GM12878 (cell line): ENCODE data around the gene SMIM12. TPM values are rescaled to one million over a fixed set of nuclear protein-coding genes. Genes with fewer than 3 reads are reported as not detected.

Source experiments
- BMI1 ChIP-seq: fragments of 450-650 bp; IDR thresholded peaks from 2 replicates; pipeline ENCODE4 v1.6.1; 2016; ENCODE audit warnings: mild to moderate bottlenecking, moderate library complexity, borderline replicate concordance
- BRCA1 ChIP-seq: IDR thresholded peaks from 2 replicates; pipeline ENCODE4 v1.6.1; 2011; ENCODE audit warnings: low read depth, low read length, improper control_type of control experiment
- DPF2 ChIP-seq: fragments of 450-650 bp; IDR thresholded peaks from 2 replicates; pipeline ENCODE4 v1.6.1; 2017; ENCODE audit warnings: mild to moderate bottlenecking
- EED ChIP-seq: sonication (generic); IDR thresholded peaks from 2 replicates; pipeline ENCODE4 v1.6.1; 2016; ENCODE audit warnings: antibody characterized with exemption, low read depth
- FOXK2 ChIP-seq: fragments of 450-650 bp; IDR thresholded peaks from 2 replicates; pipeline ENCODE4 v1.6.1; 2017; ENCODE audit warnings: mild to moderate bottlenecking, moderate library complexity
- HCFC1 ChIP-seq: fragments of 150-350 bp; IDR thresholded peaks from 2 replicates; pipeline ENCODE4 v1.6.1; 2014; ENCODE audit warnings: low read length
- LARP7 ChIP-seq: fragments of 450-650 bp; IDR thresholded peaks from 2 replicates; pipeline ENCODE4 v1.6.1; 2017; ENCODE audit warnings: mild to moderate bottlenecking
- MTA3 ChIP-seq: IDR thresholded peaks from 2 replicates; pipeline ENCODE4 v1.6.1; 2012; ENCODE audit warnings: low read length, inconsistent platforms, borderline replicate concordance
- MXI1 ChIP-seq: fragments of 150-350 bp; IDR thresholded peaks from 2 replicates; pipeline ENCODE4 v1.6.1; 2011; ENCODE audit warnings: low read depth, mild to moderate bottlenecking, inconsistent platforms, low read length, improper control_type of control experiment
- PRDM15 ChIP-seq: fragments of 450-650 bp; formaldehyde crosslinking; IDR thresholded peaks from 2 replicates; pipeline ENCODE4 v1.4.0; 2020; ENCODE audit warnings: mild to moderate bottlenecking, moderate library complexity
- RAD51 ChIP-seq: fragments of 450-650 bp; IDR thresholded peaks from 2 replicates; pipeline ENCODE4 v1.6.1; 2016; ENCODE audit warnings: moderate library complexity, mild to moderate bottlenecking, inconsistent platforms
- RB1 ChIP-seq: fragments of 450-650 bp; formaldehyde crosslinking; IDR thresholded peaks from 2 replicates; pipeline ENCODE4 v1.6.1; 2017; ENCODE audit warnings: mild to moderate bottlenecking, borderline replicate concordance
- SMC3 ChIP-seq: IDR thresholded peaks from 2 replicates; pipeline ENCODE4 v1.6.1; 2011; ENCODE audit warnings: low read length, improper control_type of control experiment, borderline replicate concordance
- SUPT20H ChIP-seq: IDR thresholded peaks from 2 replicates; pipeline ENCODE4 v1.6.1; 2011; ENCODE audit warnings: low read depth, mild to moderate bottlenecking, low read length, moderate library complexity, borderline replicate concordance; ENCODE audit not compliant: control insufficient read depth
- ZNF217 ChIP-seq: fragments of 450-650 bp; IDR thresholded peaks from 2 replicates; pipeline ENCODE4 v1.6.1; 2017; ENCODE audit warnings: antibody characterized with exemption, mild to moderate bottlenecking
- ZNF687 ChIP-seq: fragments of 450-650 bp; IDR thresholded peaks from 2 replicates; pipeline ENCODE4 v1.6.1; 2017; ENCODE audit warnings: mild to moderate bottlenecking, moderate library complexity
- polyA plus RNA-seq, 11 experiments: library from polyadenylated mRNA; depleted of rRNA in 4 of 11; unstranded in 6 of 11; stranded (reverse) in 5 of 11; fragments of >200 nt; fragmentation: Nextera tagmentation in 4 of 11; fragmentation: Illumina TruSeq in 1 of 11; extraction: Ambion mirVana in 4 of 11; extraction: Trizol in 1 of 11; gene quantifications; 1 replicate in 1 of 11; 2 replicates in 10 of 11; pipeline versions ENCODE4 v1.2.1 to v1.2.3, GENCODE V29; 2011 to 2016; ENCODE audit warnings: inconsistent platforms in 2 of 11, missing spikeins in 2 of 11, low read depth in 1 of 11
- total RNA-seq, 4 experiments: library from RNA; depleted of rRNA in 3 of 4; stranded (reverse); fragments of >200 nt in 3 of 4; fragmentation: Illumina TruSeq in 1 of 4; extraction: Trizol in 1 of 4; gene quantifications; 2 replicates each; pipeline versions ENCODE4 v1.2.1 to v1.2.3, GENCODE V29; 2013 to 2021
- TF ChIP-seq, protein P1 (sequence below): fragments of 450-650 bp; IDR thresholded peaks from 2 replicates; pipeline ENCODE4 v1.6.1; 2016; ENCODE audit warnings: mild to moderate bottlenecking
- TF ChIP-seq, protein P2 (sequence below): fragments of 450-650 bp; IDR thresholded peaks from 2 replicates; pipeline ENCODE4 v1.6.1; 2018; ENCODE audit warnings: mild to moderate bottlenecking, low read depth, moderate library complexity; ENCODE audit not compliant: partially characterized antibody

The SMIM12 gene
- total and polyA plus RNA-seq, 10 of the 15 experiments (the other 5 are each of a cell fraction or from before 2014, with no cell fraction given): 26.1 to 81.5 (median 44.1) TPM

GRCh38 chr1:34859446-34860200 lies at the start of gene SMIM12 (continued):
- TF ChIP-seq, protein P1, sequence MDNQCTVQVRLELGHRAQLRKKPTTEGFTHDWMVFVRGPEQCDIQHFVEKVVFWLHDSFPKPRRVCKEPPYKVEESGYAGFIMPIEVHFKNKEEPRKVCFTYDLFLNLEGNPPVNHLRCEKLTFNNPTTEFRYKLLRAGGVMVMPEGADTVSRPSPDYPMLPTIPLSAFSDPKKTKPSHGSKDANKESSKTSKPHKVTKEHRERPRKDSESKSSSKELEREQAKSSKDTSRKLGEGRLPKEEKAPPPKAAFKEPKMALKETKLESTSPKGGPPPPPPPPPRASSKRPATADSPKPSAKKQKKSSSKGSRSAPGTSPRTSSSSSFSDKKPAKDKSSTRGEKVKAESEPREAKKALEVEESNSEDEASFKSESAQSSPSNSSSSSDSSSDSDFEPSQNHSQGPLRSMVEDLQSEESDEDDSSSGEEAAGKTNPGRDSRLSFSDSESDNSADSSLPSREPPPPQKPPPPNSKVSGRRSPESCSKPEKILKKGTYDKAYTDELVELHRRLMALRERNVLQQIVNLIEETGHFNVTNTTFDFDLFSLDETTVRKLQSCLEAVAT: no peak
- TF ChIP-seq RB1 (peak; percentile 77; the same call in 1 of the 2 replicates), SMC3 (no peak; the same call in 1 of the 2 replicates), PRDM15 (CRISPR knock-in tag) (no peak), ZNF687 (peak; percentile 69; the same call in 1 of the 2 replicates), HCFC1 (peak; percentile 76), ZNF217 (no peak), MTA3 (no peak), BRCA1 (no peak), MXI1 (peak; percentile 95), RAD51 (peak; percentile 82), EED (no peak), BMI1 (no peak), SUPT20H (no peak), DPF2 (peak; percentile 48; the same call in 1 of the 2 replicates), FOXK2 (no peak), LARP7 (no peak)
- TF ChIP-seq, protein P2, sequence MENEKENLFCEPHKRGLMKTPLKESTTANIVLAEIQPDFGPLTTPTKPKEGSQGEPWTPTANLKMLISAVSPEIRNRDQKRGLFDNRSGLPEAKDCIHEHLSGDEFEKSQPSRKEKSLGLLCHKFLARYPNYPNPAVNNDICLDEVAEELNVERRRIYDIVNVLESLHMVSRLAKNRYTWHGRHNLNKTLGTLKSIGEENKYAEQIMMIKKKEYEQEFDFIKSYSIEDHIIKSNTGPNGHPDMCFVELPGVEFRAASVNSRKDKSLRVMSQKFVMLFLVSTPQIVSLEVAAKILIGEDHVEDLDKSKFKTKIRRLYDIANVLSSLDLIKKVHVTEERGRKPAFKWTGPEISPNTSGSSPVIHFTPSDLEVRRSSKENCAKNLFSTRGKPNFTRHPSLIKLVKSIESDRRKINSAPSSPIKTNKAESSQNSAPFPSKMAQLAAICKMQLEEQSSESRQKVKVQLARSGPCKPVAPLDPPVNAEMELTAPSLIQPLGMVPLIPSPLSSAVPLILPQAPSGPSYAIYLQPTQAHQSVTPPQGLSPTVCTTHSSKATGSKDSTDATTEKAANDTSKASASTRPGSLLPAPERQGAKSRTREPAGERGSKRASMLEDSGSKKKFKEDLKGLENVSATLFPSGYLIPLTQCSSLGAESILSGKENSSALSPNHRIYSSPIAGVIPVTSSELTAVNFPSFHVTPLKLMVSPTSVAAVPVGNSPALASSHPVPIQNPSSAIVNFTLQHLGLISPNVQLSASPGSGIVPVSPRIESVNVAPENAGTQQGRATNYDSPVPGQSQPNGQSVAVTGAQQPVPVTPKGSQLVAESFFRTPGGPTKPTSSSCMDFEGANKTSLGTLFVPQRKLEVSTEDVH: no peak
